ENCODE measurements around the gene KIF21B.

GRCh38 chr1:201022493-201022819, 1.1 kb downstream of the KIF21B start:
- TF ChIP-seq CTCF (IDR thresholded peaks at IDR 0.05) (no peak), POLR2AphosphoS5 (IDR thresholded peaks at IDR 0.05) (no peak), POLR2A (IDR thresholded peaks at IDR 0.05) (no peak)
